Uterus (tissue), 4 donors: Measurements from ENCODE around the gene LTK. TPM values are rescaled to one million over a fixed set of nuclear protein-coding genes. Genes with fewer than 3 reads are reported as not detected.

ENCODE experiments used
- DNase-seq, 2 donors: peaks; one replicate each; pipeline ENCODE4 v3.0.0-alpha.2; 2019 to 2020
- H3K27ac ChIP-seq, 2 donors: fragments of 200-600 bp; sonication (generic); 1 replicate in 1 of 2; 2 replicates in 1 of 2; pipeline ENCODE4 v1.5.1; 2016 to 2018
- H3K27me3 ChIP-seq, 2 donors: fragments of 200-600 bp; sonication (generic); one replicate each; pipeline ENCODE4 v1.5.1; 2018 to 2019; ENCODE audit warnings: control low read depth in 1 of 2
- H3K36me3 ChIP-seq, 2 donors: fragments of 200-600 bp; sonication (generic); one replicate each; pipeline ENCODE4 v1.5.1; 2019; ENCODE audit warnings: control low read depth in 1 of 2
- H3K4me1 ChIP-seq, 2 donors: fragments of 200-600 bp; sonication (generic); one replicate each; pipeline ENCODE4 v1.5.1; 2018 to 2019; ENCODE audit warnings: control low read depth in 1 of 2
- H3K4me3 ChIP-seq, 2 donors: fragments of 200-600 bp; sonication (generic); 1 replicate in 1 of 2; 2 replicates in 1 of 2; pipeline ENCODE4 v1.5.1; 2018 to 2019; ENCODE audit warnings: mild to moderate bottlenecking in 1 of 2
- H3K9me3 ChIP-seq, 2 donors: fragments of 200-600 bp; sonication (generic); one replicate each; pipeline ENCODE4 v1.5.1; 2019; ENCODE audit warnings: control low read depth in 1 of 2
- POLR2A ChIP-seq, 2 donors: fragments of 450-650 bp; IDR thresholded peaks; one replicate each; pipeline ENCODE4 v1.6.1; 2016; ENCODE audit warnings: antibody characterized with exemption in 2 of 2, mild to moderate bottlenecking in 1 of 2, moderate library complexity in 1 of 2
- intact Hi-C: fragments of 100-400 bp; cut with DNase I; formaldehyde crosslinking; loops from one replicate; pipeline ENCODE4 v1.15.1; 2023; ENCODE audit warnings: low total_unique reads
- total RNA-seq, 4 donors: library from RNA; depleted of rRNA in 3 of 4; stranded (reverse); fragments of >200 nt in 3 of 4; gene quantifications; one replicate each; pipeline versions ENCODE4 v1.1.0 to v1.2.4, GENCODE V29; 2014 to 2023
- TF ChIP-seq, protein P1 (sequence below), 4 experiments: fragments of 200-600 bp in 2 of 4; fragments of 450-650 bp in 2 of 4; sonication (generic) in 2 of 4; IDR thresholded peaks; one replicate each; pipeline ENCODE4 v1.5.1; 2016 to 2019; ENCODE audit warnings: antibody characterized with exemption in 4 of 4, mild to moderate bottlenecking in 2 of 4, moderate library complexity in 1 of 4
- donor health status: DM: yes; HTN: yes; CAD: no.

LTK gene
- total RNA-seq, 4 donors from 2014 or later = 0.24 to 0.55 TPM; not detected in 2

DNA sequence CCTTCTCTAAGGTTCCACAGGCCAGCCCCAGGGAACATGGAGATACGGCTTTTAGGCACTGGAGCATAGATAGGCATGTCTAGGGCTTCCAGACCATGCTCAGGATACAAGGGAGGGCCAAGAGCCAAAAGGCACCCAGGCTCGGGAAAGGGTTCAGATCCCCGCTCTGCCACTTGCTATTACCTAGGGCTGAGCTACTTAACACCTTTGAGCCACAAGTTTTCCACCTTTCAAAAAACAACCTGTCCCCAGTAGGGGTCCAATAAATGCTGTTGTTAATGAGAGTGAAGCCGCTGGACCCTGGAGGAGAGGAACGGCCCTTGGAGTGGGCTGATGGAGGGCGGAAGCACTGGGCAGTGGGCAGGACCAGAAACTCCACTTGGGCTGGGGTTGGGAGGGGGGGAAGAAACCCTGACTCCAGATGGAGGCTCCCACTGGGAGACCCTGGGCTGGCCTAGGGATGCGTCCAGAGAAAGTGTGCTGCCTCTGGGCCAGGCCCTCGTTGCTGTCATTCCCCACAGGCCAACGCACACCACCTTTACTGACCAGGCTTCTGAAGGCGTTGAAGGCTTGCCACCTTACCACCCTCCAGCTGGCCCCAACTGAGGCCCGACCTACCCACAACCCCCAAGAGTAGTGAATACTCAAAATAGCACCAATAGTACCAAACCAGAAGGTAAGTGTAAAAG, 28.5 kb downstream of the LTK start:
- Histone ChIP-seq H3K4me3 (no peak overlapping the region), H3K4me1 (no peaks in the 10 kb centered on the region), H3K36me3 (no peaks in the 10 kb centered on the region), H3K9me3 (no peaks in the 10 kb centered on the region), H3K27ac (no peak overlapping the region), H3K27me3 (no peaks in the 10 kb centered on the region)
- DNase-seq = no peak
- TF ChIP-seq, protein P1, sequence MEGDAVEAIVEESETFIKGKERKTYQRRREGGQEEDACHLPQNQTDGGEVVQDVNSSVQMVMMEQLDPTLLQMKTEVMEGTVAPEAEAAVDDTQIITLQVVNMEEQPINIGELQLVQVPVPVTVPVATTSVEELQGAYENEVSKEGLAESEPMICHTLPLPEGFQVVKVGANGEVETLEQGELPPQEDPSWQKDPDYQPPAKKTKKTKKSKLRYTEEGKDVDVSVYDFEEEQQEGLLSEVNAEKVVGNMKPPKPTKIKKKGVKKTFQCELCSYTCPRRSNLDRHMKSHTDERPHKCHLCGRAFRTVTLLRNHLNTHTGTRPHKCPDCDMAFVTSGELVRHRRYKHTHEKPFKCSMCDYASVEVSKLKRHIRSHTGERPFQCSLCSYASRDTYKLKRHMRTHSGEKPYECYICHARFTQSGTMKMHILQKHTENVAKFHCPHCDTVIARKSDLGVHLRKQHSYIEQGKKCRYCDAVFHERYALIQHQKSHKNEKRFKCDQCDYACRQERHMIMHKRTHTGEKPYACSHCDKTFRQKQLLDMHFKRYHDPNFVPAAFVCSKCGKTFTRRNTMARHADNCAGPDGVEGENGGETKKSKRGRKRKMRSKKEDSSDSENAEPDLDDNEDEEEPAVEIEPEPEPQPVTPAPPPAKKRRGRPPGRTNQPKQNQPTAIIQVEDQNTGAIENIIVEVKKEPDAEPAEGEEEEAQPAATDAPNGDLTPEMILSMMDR (IDR thresholded peaks at IDR 0.05) = no peak
- no peak for TF ChIP-seq POLR2A (IDR thresholded peaks at IDR 0.05)
- intact Hi-C loops = no loop called here

DNA sequence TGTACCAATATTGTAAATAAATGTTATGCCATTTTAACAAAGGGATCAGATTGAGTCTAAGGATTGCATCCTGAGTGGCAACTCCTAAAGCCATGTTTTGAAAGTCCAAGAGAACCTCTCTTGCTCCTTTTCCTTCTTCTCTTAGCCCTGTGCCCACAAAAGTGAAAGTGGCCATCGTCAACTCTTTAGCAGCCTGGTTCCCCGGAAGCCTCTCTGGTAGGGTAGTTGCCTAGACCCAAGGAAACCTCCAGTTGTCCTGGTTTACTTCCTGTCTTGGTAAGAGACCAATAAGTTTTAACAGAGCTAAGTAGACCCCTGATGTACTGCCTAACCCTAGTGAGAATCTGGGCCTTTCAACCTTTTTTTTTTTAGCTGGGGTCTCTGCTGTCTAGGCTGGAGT, 30.1 kb downstream of the LTK start:
- no peaks in the 10 kb centered on the region for H3K36me3 ChIP-seq
- TF ChIP-seq, protein P1 (IDR thresholded peaks at IDR 0.05) = no peak
- no peak for TF ChIP-seq POLR2A (IDR thresholded peaks at IDR 0.05)

DNA sequence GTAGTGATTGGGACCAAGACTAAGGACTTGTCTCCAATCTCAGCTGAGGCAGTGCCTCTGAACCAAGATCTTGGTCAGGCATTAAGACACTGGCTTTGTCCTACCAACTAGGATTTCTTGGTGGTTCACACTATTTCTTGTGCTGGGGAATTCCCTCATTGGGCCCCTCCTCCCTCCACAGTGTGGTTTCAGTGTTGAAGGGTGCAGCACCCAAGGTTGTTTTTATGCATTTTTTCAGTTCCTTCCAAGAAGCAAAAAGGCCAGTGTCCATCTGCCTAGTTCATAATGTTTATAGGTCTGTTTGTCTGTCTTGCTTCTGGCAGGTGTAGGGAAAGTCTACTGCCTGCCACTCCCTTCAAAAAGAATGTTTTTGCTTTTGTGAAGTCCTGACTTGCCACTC, 30.5 kb downstream of the LTK start:
- TF ChIP-seq, protein P1 (IDR thresholded peaks at IDR 0.05) = no peak
- no peak for TF ChIP-seq POLR2A (IDR thresholded peaks at IDR 0.05)
- no peak overlapping the region for H3K27ac ChIP-seq
- DNase-seq = no peak
- no peaks in the 10 kb centered on the region for H3K27me3 ChIP-seq
- intact Hi-C loops = no loop called here
- no peaks in the 10 kb centered on the region for H3K4me1 ChIP-seq
- H3K9me3 ChIP-seq = no peaks in the 10 kb centered on the region
- H3K4me3 ChIP-seq = no peak overlapping the region
- H3K36me3 ChIP-seq = no peaks in the 10 kb centered on the region

More for the DNA sequence above, 30.1 kb downstream of the LTK start:
- H3K4me1 ChIP-seq = no peaks in the 10 kb centered on the region
- H3K27me3 ChIP-seq = no peaks in the 10 kb centered on the region
- no peak overlapping the region for H3K27ac ChIP-seq
- DNase-seq = no peak
- H3K4me3 ChIP-seq = no peak overlapping the region
- no peaks in the 10 kb centered on the region for H3K9me3 ChIP-seq
- intact Hi-C loops = no loop called here

DNA sequence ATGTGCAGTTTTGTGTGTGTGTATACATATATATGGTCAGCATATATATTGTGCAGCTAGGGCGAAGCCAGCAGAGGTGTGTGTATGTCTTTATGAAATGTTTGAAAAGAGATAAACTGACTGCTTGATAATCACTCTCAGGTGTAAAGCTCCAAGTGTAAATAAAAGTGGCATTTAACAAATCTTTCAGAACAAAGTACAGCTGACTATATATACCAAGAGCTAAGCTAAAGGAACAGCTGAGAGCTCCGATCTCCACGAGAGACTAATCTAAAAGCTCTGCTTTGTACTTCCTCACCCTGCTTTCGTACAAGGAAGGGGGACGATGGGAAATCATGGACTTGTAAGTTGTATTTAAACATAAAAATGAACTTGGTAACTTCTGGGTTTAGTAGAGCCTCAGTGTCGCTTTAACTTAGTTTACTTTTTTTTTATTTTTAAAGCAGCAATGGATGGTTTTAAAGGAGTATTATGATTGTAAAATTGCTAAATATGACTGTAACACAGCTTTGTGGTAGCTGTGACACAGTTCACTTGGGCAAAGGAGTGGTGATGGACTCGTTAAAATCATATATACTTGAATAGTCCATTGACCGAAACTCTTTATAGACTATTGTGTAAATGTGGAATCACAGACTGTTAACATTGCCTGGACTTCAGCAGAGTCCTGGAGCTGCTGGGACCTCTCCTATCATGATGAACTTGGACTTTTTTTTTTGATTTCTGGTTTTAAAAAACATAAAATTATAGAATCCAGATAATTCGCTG, 31.3 kb downstream of the LTK start:
- H3K36me3 ChIP-seq = no peaks in the 10 kb centered on the region
- DNase-seq = no peak
- intact Hi-C loops = no loop called here
- no peaks in the 10 kb centered on the region for H3K9me3 ChIP-seq
- H3K27ac ChIP-seq = no peak overlapping the region
- no peaks in the 10 kb centered on the region for H3K27me3 ChIP-seq
- H3K4me3 ChIP-seq = no peak overlapping the region
- H3K4me1 ChIP-seq = no peaks in the 10 kb centered on the region
- no peak for TF ChIP-seq POLR2A (IDR thresholded peaks at IDR 0.05)
- TF ChIP-seq, protein P1 (IDR thresholded peaks at IDR 0.05) = no peak
